Astrocyte of the spinal cord (primary cell): ENCODE measurements around the gene VAMP4.

Experiments
- DNase-seq: peaks from one replicate; pipeline ENCODE4 v3.0.0; 2011; ENCODE audit warnings: low read depth, low spot score
- H3K4me3 ChIP-seq: 2 replicates; pipeline ENCODE4 v1.5.1; 2011; ENCODE audit warnings: low read depth, mild to moderate bottlenecking, low read length, moderate library complexity
- CTCF ChIP-seq: IDR thresholded peaks from 2 replicates; pipeline ENCODE4 v1.5.1; 2012; ENCODE audit warnings: low read depth, mild to moderate bottlenecking, low read length, inconsistent platforms
- in situ Hi-C: cut with HindIII; loops from 2 replicates; pipeline ENCODE4 v1.10.0; 2017; ENCODE audit warnings: low sequenced_read_pairs

VAMP4 gene

GRCh38 chr1:171741872-171742576, at the start of gene VAMP4:
Gene VAMP4, minus strand, starts transcription at chr1:171742065. Its CDS starts 3,651 bp downstream, at chr1:171738414.
- in situ Hi-C loops, result no loop called here
- peak; percentile 88 for DNase-seq
- peak within 1 kb of the TSS; percentile 93 for H3K4me3 ChIP-seq
- no peak for TF ChIP-seq CTCF

GRCh38 chr1:171790318-171790717, 48.5 kb upstream of the VAMP4 start:
- in situ Hi-C loops, result no loop called here
- no peak overlapping the region for H3K4me3 ChIP-seq
- TF ChIP-seq CTCF, result no peak
- DNase-seq, result no peak

GRCh38 chr1:171788696-171789095, 46.8 kb upstream of the VAMP4 start:
- DNase-seq, result peak; percentile 77
- no peak overlapping the region for H3K4me3 ChIP-seq
- no peak for TF ChIP-seq CTCF
- in situ Hi-C loops, result no loop called here

GRCh38 chr1:171787686-171788480, 46.0 kb upstream of the VAMP4 start:
- DNase-seq, result no peak
- in situ Hi-C loops, result no loop called here
- no peak for TF ChIP-seq CTCF

GRCh38 chr1:171786534-171786933, 44.7 kb upstream of the VAMP4 start:
- no peak for DNase-seq
- no peak for TF ChIP-seq CTCF
- in situ Hi-C loops, result no loop called here
- H3K4me3 ChIP-seq, result no peak overlapping the region

More at GRCh38 chr1:171787686-171788480, 46.0 kb upstream of the VAMP4 start:
- H3K4me3 ChIP-seq, result no peak overlapping the region

- TF ChIP-seq CTCF, result no peak
- in situ Hi-C loops, result no loop called here
- H3K4me3 ChIP-seq, result no peak overlapping the region
- DNase-seq, result no peak
Measured at GRCh38 chr1:171785766-171786165, 43.9 kb upstream of the VAMP4 start.
